ENCODE measurements around the gene COIL.
"Not testable (repeated sequence)": the region's sequence is repeated elsewhere in the genome, so short reads cannot be mapped to it uniquely, and the experiment has no call there.

COIL gene

GRCh38 chr17:56978441-56979090 is 17.7 kb upstream of the COIL start:
- no peak for DNase-seq

GRCh38 chr17:56977673-56978395 is 17.0 kb upstream of the COIL start, which contains the start of gene SCPEP1:
Gene SCPEP1, plus strand, starts transcription at chr17:56978131. Its CDS starts 29 bp downstream, at chr17:56978160.
- peak; percentile 60 for DNase-seq

- DNase-seq = no peak
Measured at GRCh38 chr17:56976941-56977608, 16.2 kb upstream of the COIL start.

GRCh38 chr17:56975656-56976055 is 14.8 kb upstream of the COIL start:
- no peak for DNase-seq

GRCh38 chr17:56974055-56974454 is 13.2 kb upstream of the COIL start:
- DNase-seq = no peak

GRCh38 chr17:56973520-56973919 is 12.7 kb upstream of the COIL start:
- DNase-seq = no peak

GRCh38 chr17:56972111-56972730 is 11.4 kb upstream of the COIL start:
- no peak for DNase-seq

GRCh38 chr17:56970974-56971373 is 10.1 kb upstream of the COIL start:
- no peak for DNase-seq

- DNase-seq = no peak
Measured at GRCh38 chr17:56966338-56966737, 5.5 kb upstream of the COIL start.

- DNase-seq = not testable (repeated sequence)
Measured at GRCh38 chr17:56965681-56966080, 4.8 kb upstream of the COIL start.

- not testable (repeated sequence) for DNase-seq
Measured at GRCh38 chr17:56965241-56965640, 4.4 kb upstream of the COIL start.

- DNase-seq = no peak
Measured at GRCh38 chr17:56956992-56957391, 3.9 kb downstream of the COIL start.

GRCh38 chr17:56949595-56949994 is 11.3 kb downstream of the COIL start:
- no peak for DNase-seq

GRCh38 chr17:56948491-56948890 is 12.4 kb downstream of the COIL start:
- DNase-seq = no peak

- no peak for DNase-seq
Measured at GRCh38 chr17:56947741-56948140, 13.1 kb downstream of the COIL start.

- no peak for DNase-seq
Measured at GRCh38 chr17:56945938-56946505, 14.8 kb downstream of the COIL start.

GRCh38 chr17:56943505-56944125 is 17.2 kb downstream of the COIL start:
- DNase-seq = no peak

GRCh38 chr17:56939869-56940484 is 20.9 kb downstream of the COIL start:
- DNase-seq = peak; percentile 46

GRCh38 chr17:56938206-56938605 is 22.6 kb downstream of the COIL start:
- DNase-seq = not testable (repeated sequence)

GRCh38 chr17:56937687-56938086 is 23.2 kb downstream of the COIL start:
- no peak for DNase-seq

GRCh38 chr17:56936697-56937322 is 24.0 kb downstream of the COIL start:
- no peak for DNase-seq

GRCh38 chr17:56935461-56935860 is 25.4 kb downstream of the COIL start:
- no peak for DNase-seq

All from GDM1 (cell line).